ENCODE measurements around the gene RTCA.
"Not testable (repeated sequence)": the region's sequence is repeated elsewhere in the genome, so short reads cannot be mapped to it uniquely, and the experiment has no call there.

Gene RTCA

DNA sequence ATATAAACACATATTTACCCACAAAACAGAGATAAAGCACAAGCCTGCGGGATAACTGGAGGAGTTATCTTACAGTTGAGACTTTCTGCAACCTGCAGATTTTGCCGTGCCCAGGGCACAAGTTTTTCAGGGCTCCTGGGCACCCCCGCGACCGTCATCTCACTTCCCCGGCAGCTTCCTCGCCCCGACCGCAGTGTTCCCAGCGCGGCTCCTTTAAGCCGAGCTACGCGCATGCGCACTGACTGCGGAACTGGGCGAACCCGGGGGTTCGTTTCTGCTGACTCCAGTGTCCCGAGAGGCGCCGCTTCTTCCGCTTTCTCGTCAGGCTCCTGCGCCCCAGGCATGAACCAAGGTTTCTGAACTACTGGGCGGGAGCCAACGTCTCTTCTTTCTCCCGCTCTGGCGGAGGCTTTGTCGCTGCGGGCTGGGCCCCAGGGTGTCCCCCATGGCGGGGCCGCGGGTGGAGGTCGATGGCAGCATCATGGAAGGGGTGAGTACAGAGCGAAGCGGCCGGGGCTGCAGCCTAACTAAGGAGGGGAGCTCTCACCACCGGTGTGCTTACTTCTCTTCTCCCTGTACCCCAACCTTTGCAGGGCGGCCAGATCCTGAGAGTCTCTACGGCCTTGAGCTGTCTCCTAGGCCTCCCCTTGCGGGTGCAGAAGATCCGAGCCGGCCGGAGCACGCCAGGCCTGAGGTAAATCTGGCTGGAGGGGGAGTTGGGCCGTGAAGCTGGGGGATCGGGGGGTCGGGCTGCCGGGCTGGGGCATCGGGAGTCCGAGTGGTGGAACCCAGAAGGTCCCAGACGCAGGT is at the start of gene RTCA:
RTCA (plus strand) TSS at position 286 of the 810 bp plus-strand sequence; CDS start at position 446, 160 bp downstream.
- peak; percentile 97 for DNase-seq

DNA sequence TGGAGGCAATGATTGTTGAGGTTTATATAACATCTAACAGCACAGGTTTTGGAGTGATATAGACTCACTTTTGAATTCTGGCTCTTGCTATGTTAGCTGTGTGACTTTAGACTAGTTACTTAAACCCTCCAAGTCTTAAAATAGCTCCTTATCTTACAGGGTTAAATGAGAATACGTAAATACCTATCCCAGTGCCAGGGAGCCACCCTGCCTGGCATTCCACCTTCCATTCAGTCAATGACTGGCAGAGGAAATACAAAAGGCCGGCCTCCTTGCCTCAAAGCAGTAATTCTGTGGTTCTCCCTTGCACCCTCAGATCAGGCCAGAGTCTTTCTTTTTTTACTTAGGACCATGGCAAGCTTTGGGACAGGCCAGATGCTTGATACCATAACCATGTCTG is 48.2 kb upstream of the RTCA start:
- no peak for DNase-seq

DNA sequence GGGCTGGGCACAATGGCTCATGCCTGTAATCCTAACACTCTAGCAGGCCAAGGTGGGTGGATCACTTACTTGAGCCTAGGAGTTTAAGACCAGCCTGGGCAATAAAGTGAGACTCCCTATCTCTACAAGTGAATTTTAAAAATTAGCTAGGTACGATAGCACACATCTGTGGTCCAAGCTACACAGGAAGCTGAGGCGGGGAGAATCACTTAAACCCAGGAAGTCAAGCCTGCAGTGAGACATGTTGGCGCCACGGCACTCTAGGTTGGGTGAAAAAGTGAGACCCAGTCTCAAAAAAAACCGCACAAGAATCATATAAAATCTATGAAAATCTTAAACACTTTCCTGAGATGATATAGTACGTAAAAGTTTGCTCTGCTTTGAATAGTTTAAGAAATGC is 46.6 kb upstream of the RTCA start:
- no peak for DNase-seq

GRCh38 chr1:100219883-100220282 is 46.1 kb upstream of the RTCA start:
- no peak for DNase-seq

- no peak for DNase-seq
Observed at GRCh38 chr1:100222428-100222827, 43.6 kb upstream of the RTCA start.

DNA sequence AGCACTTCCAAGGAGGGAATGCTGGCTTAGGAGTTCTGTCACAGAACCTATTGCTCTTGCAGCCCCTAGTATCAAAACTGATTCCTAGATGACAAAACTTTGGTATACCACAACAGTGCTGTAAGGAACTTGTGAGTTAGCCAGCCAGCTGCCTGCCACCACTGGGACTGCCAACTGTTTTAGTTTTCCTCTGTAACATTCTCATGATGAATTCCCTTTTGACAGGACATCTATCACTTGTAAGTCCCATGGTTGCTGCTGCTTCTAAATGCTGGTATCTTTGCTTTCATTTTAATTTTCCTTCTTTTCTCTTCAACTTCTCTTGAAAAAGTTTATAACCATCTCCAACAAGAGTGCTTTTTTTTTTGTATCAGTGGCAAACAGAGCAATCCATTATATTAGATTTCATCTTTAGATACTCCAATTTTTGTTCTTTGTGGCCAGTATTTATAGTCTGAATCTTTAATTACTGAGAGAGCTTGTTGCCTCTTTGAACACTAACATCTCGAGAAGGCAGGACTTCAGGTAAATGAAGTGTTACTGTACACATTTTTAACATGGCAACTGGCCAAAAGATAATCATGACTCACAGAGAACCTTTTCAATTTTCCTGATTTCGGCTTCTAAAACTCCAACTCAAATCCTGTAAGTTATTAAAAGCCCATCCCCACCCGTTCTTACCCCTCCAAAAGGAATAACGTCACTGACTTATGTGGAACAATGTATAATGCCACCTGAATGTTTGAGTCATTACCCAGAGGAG is 36.2 kb upstream of the RTCA start:
- DNase-seq: no peak

DNA sequence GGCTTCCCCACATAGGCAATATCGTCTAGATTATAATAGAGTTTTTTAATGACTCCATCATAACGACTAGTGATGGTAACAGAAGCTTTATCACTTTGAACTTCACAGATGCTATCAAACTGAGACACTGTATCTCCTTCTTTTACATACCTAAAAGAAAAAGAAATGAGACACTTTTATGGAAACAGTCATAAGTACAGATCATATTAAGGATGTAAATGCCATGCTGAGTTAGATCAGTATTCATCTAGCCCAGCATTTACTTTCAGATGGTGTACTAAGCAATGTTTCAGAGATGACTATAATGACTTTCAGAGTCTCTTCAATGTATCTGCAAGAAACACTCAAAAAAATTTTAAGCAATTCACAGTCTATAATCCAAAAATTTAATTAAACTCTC is 35.3 kb upstream of the RTCA start:
- DNase-seq: no peak

- no peak for DNase-seq
Observed at GRCh38 chr1:100231721-100232120, 34.3 kb upstream of the RTCA start.

GRCh38 chr1:100232156-100232555 is 33.9 kb upstream of the RTCA start:
- no peak for DNase-seq

DNA sequence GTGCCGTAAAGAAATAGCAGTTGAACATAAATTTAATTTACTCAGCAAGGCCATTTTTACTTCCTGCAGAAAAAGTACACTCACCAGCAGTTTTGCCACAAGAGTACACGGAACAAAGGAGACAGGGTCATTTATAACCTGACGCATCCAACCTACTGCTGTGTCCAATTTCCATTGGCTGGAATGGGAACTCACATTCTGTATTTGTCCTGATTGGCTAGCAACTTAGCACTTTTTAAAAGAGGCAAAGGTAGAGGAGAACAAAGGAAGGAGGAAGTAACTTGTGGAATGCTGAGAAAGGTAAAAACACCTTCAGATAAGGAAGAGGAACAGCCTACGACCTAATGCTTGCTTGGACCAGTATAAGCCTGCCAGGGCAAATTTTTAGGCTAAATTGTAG is 32.5 kb upstream of the RTCA start:
- not testable (repeated sequence) for DNase-seq

DNA sequence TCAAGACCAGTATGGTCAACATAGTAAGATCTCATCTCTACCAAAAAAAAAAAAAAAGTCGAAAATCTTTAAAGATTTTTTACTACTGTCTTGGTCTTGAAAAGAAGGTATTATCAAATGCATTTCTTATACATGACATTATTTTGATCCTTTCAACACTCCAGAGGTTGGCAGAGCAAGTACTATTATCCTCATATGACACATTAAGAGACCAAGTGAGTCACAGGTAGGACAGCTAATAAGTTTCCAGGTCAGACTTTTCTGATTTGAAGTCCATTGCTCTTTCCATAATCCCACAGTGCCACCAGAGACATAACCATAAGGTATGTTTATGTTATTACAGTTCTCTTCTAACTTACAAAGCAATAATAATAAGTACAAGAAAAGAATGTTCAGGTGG is 31.6 kb upstream of the RTCA start:
- no peak for DNase-seq

GRCh38 chr1:100237091-100237490 is 28.9 kb upstream of the RTCA start:
- DNase-seq: no peak

GRCh38 chr1:100239961-100240360 is 26.1 kb upstream of the RTCA start:
- no peak for DNase-seq

- DNase-seq: no peak
Observed at GRCh38 chr1:100240631-100241030, 25.4 kb upstream of the RTCA start.

DNA sequence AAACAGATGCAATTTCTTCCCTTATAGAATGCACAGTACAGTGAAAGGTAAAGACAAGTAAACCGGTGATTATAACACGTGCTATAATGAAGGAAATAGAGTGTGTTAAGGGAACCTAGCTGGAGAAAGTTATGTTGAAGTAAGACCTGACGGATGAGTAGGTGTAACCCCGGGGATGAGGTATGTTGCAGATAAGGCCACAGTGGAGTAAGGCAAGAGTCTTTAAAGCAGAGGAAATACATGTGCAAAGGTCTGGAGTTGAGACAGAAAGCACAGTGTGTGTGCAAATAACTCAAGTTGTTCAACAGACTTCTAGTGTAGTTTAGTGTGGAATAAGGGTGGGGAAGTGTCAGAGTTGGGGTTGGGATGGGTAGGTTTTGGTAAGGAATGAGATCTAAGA is 19.3 kb upstream of the RTCA start:
- no peak for DNase-seq

DNA sequence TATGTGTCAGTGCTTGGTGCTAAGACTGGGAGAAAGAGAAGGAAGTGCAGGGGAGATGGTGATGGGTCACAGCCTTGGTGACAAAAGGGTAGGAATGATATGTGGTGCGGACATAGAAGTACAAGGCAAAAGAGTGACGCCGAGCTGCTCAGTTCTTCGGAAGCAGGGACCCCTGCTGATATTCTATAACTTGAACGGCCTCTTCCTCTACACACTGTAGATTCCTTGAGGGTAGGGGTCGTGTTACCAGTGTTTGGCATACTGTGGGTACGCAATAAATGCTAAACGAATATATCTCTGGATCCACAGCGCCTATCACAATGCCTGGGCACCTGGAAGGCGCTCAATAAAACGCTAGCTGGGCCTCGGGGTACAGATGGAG is 16.9 kb upstream of the RTCA start:
- peak; percentile 1 for DNase-seq

GRCh38 chr1:100249537-100250257 is 16.3 kb upstream of the RTCA start, which contains the start of gene DBT:
DBT (minus strand) TSS chr1:100249834; CDS start chr1:100249820, 14 bp downstream.
- DNase-seq: peak; percentile 95

GRCh38 chr1:100250264-100250663 is 15.8 kb upstream of the RTCA start:
- DNase-seq: no peak

GRCh38 chr1:100250807-100251206 is 15.2 kb upstream of the RTCA start:
- no peak for DNase-seq

- no peak for DNase-seq
Observed at GRCh38 chr1:100252901-100253300, 13.1 kb upstream of the RTCA start.

GRCh38 chr1:100253552-100253951 is 12.5 kb upstream of the RTCA start:
- DNase-seq: no peak

DNA sequence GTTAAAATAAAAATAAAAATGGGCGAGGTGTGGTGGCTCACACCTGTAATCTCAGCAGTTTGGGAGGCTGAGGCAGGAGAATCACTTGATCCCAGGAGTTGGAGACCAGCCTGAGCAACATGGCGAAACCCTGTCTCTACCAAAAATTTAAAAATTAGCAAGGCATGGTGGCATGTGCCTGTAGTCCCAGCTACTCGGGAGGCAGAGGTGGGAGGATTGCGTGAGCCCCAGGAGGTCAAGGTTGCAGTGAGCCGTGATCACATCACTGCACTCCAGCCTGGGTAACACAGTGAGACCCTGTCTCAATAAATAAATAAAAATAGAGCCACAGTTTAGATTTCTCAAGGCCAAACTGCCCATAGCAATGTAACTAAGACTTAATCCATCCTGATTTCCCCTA is 9.7 kb upstream of the RTCA start:
- DNase-seq: not testable (repeated sequence)

GRCh38 chr1:100258427-100258826 is 7.6 kb upstream of the RTCA start:
- DNase-seq: not testable (repeated sequence)

DNA sequence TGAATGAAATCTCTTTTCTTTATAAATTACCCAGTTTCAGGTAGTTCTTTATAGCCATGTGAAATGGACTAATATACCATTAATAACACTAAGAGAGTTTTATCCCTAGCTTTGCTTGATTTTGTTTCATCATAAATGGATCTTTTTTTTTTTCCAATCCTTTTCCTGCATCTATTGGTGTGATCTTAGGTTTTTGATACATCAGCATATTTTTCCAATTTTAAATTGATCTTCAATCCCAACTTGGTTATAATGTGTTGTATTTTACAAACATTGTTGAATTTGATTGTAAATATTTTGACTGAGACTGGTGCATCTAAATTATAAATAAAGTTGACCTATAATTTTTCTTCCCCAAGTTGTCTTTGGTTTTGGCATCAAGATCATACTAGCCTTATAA is 4.3 kb upstream of the RTCA start:
- no peak for DNase-seq
